Globus pallidus (tissue), 1 donor: ENCODE results near the gene ARHGEF17.

ENCODE experiments used
- DNase-seq: peaks from one replicate; pipeline ENCODE4 v3.0.0-alpha.2; 2015; ENCODE audit warnings: low spot score

ARHGEF17 gene

DNA sequence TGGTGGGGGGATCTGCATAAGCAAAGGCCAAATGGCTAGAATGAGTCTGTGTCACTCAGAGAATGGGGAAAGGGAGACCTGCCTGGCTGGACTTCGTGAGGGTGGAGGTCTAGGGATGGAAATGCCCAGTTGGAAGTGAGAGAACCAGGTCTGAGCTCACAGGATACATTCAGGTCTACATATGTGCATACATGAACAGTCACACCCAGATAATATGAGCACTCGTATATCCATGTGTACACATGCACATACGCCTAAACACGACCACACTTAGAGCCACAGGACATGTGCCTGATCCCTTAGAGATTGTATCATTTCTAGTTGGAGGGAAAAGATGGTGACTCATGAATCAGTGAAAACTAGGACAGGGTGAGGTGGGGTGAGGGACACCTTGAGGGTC lies 47.0 kb downstream of the ARHGEF17 start:
- no peak for DNase-seq

- DNase-seq, result no peak
These were observed 49.1 kb downstream of the ARHGEF17 start for GRCh38 chr11:73356979-73357860.

DNA sequence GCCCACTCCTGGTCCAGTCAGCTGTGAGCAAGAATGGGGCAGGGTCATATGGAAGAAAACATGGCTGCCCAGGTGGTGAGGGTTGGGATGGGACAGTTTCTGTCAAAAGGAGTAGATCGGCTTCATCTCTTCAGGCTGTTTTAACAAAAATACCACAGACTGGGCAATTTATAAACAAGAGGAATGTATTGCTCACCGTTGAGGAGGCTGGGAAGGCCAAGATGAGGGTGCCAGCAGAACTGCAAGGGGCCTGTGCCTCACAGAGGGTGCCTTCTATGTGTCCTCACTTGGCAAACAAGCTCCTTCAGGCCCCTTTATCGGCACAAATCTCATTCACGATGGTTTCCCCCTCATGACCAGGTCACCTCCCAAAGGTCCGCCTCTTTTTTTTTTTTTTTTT lies 50.0 kb downstream of the ARHGEF17 start:
- no peak for DNase-seq

DNA sequence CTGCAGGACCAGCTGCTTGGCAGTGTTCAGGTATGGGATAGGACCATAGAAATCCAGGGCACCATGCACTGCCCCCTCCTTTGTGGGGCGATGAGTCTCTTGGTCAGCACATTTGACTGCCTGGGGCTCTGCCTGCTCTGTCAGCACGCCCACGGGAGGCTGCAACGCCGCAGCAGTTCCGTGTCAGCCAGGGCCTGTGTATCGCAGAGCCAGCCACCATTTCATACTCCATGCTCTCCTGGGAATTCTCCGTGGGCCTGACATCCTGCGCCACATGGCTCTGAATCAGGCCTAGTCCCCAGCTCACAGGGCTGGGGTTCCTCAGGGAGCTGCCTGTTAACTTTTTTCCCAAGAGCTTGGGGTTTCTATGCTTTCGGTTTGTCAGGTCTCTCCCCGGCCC lies 51.3 kb downstream of the ARHGEF17 start:
- no peak for DNase-seq

- peak; percentile 33 for DNase-seq
These were observed 52.1 kb downstream of the ARHGEF17 start for GRCh38 chr11:73359930-73360742.

DNA sequence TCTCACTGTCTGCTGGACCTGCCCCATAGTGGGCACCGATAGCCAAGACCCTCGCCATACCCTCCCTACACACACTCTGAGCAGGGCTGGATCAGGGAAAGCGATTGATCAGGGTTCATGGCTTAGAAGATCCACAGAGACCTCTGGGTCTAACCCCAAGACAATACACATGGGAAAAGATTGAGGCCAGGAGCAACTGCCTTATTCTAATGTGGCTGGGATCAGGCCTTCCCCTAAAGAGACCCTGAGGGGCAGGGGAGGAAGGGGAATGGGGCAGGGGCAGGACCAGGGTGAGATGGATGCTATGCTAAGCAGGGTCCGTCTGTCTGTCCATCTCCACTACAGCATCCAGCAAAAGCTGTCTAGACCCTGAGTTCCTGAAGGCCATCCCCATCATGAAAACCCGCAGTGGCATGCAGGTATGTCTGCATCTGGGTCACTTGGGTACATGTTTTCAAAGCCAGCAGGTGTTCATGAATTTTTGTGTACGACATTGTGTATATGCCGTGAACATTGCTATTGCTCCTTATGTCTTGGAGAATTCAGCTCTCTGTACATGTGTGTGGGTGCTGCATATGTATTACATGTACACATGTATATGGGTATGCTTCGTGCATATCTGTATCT lies 52.8 kb downstream of the ARHGEF17 start:
- DNase-seq, result no peak

DNA sequence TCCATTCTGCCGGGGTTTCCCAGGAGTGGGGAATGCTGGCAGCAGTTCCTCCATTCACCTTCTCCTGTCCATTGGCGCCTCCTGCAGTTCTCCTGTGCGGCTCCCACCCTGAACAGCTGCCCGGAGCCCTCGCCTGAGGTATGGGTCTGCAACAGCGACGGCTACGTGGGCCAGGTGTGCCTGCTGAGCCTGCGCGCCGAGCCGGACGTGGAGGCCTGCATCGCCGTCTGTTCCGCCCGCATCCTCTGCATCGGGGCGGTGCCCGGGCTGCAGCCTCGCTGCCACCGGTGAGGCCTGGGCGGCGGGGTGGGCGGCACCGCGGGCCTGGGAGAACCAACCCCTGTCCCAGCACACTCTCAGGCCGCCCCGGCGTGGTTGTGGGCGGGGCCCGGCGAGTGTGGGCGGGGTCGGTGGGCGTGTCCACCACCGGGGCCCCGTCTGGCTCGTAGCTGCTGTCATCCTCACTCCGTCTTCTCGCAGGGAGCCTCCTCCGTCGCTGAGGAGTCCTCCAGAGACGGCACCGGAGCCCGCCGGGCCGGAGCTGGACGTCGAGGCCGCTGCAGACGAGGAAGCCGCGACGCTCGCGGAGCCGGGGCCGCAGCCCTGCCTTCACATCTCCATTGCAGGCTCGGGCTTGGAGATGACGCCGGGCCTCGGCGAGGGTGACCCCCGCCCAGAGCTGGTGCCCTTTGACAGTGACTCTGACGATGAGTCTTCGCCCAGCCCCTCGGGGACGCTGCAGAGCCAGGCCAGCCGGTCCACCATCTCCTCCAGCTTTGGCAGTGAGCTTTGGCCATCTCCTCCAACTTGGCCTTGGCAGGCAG lies 54.1 kb downstream of the ARHGEF17 start:
- DNase-seq, result no peak

DNA sequence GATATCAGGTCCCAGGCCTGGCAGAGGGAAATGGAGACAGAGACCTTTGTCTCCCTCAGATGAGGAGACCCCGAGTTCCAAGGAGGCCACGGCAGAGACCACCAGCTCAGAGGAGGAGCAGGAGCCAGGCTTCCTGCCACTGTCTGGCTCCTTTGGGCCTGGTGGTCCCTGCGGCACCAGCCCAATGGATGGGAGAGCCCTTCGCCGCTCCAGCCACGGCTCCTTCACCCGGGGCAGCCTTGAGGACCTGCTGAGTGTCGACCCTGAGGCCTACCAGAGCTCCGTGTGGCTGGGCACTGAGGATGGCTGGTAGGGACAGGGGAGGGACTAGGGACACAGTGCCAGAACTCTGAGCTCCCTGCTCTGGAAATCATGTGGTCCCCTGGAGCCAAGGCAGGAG lies 55.1 kb downstream of the ARHGEF17 start:
- no peak for DNase-seq

DNA sequence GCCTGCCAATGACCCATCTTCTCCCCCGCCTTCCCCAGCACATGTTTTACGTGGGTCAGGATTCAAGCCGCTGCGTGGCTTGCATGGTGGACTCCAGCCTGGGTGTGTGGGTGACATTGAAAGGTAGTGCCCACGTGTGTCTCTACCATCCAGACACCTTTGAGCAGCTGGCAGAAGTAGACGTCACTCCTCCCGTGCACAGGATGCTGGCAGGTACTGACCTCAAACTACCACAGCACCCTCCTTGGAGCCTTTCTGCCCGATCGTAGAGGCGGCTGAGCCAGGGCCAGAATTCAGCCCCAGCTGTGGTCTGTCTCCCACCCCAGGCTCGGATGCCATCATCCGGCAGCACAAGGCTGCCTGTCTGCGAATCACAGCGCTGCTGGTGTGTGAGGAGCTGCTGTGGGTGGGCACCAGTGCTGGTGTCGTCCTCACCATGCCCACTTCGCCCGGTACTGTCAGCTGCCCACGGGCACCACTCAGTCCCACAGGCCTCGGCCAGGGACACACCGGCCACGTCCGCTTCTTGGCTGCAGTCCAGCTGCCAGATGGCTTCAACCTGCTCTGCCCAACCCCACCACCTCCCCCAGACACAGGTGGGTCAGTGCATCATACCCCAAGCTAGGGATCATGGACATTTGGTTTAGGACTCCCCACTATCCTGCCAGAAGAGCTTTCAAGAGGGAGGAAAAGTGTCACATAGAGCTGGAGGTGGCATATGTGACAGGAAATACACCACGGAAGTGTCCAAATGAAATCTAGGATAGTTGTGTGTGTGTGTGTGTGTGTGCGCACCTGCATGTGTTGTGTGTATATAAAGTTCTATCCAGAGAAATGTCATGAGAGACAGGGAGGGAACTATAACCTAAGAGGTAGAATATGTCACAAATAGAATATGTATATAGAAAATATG lies 57.5 kb downstream of the ARHGEF17 start:
- no peak for DNase-seq

DNA sequence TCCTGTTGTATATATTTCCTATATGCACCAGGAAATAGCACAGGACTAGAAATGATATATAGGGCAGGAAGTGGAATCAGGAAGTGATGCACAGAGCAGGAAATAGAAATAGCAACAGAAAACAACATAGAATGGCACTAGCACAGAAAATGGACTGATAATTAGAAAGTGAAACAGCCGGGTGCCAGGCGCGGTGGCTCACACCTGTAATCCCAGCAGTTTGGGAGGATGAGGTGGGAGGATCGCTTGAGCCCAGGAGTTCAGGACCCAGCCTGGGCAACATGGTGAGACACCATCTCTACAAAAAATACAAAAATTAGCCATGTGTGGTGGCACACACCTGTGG lies 58.2 kb downstream of the ARHGEF17 start:
- no peak for DNase-seq

GRCh38 chr11:73366953-73367352 lies 58.9 kb downstream of the ARHGEF17 start:
- DNase-seq, result no peak

- no peak for DNase-seq
These were observed 59.5 kb downstream of the ARHGEF17 start for GRCh38 chr11:73367482-73368024.

DNA sequence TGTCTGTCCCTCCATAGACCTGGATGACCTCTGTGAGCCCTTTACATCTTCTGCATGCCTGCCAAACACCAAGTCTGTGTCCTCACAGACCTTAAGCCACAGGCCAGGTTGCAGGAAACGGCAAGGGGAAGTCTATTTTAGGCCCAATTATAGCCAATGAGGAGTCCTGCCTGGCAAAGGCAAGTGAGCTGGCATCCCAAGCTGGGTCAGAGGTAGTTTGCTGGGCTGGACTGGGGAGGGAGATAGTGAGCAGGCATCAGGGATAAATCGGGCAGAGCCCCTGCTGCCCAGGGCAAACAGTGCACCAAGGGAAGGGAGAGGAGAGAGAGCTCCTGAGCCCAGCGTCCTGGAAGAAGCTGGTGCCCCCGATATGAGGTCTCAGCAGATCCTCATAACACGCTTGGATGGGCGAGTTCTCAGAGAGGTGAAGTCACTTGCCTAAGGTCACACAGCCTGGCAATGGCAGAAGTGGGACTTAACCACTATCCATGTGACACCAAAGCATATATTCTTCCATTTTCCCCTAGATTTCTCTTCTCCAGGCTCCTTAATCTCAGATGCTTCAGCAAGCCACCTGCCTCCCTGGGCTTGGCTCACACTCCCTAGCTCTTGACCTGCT lies 64.4 kb downstream of the ARHGEF17 start:
- DNase-seq, result no peak

DNA sequence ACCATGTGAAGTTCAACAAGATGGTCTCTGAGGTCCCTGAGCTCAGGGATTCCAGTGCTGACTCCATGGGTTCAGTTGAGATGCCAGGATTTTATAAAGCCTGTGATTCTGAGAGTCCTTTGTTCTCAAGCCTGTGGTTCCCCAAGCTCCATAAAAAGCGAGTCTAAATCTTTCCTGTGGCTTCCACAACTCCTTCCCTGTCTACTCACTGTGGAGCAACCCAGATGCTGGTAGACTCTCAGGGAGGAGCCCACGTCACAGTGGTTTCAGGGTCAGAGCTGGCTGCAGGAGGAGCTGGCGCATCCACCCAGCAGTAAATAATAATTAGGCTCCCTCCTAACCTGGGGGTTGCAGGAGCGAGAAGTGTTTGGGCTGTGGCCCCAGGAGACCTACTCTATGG lies 66.1 kb downstream of the ARHGEF17 start:
- peak; percentile 37 for DNase-seq

GRCh38 chr11:73375830-73376159 lies 67.7 kb downstream of the ARHGEF17 start:
- DNase-seq, result no peak

- peak; percentile 89 for DNase-seq
These were observed 68.2 kb downstream of the ARHGEF17 start, which contains the start of gene RELT for GRCh38 chr11:73376160-73376802. Gene RELT, plus strand, starts transcription at chr11:73376399. Its CDS starts 12,738 bp downstream, at chr11:73389137.

DNA sequence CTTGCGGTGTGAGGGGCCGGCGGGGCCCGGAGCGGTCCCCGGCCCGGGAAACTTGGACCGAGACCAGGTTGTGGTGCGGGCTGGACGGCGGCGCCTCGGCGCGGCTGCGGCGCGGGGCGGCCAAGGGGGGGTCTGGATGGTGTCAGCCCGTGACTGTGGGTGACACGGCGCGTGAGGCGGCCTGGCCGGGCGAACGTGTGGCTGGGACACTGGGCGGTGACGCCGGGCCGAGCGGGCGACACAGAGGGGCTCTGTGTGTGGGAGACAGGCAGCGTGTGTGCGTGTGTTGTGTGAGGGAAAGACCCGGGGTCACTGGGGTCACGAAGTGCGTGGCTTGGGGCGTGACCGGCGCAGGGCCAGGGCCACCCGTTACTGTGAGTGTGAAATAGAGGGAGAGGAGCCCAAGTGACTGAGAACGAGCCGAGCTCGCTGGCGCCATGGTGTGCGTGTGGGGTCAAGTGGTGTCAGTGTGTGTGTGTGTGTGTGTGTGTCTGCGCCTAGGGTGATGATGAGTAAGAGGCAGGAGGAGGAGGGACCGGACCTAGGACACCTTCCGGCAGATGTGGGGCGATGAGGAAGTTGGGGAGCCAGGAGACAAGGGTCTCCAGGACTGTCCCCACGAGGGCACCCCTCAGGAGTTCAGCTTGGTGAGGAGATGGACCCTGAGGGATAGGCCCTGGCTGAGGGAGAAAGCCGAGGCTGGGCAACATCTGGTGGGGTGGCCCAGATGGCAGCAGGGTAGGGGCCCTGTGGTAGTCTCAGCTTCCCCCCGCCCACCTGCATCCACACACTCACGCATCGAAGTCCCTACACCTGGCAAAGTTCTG lies 68.9 kb downstream of the ARHGEF17 start:
- DNase-seq, result peak; percentile 57

DNA sequence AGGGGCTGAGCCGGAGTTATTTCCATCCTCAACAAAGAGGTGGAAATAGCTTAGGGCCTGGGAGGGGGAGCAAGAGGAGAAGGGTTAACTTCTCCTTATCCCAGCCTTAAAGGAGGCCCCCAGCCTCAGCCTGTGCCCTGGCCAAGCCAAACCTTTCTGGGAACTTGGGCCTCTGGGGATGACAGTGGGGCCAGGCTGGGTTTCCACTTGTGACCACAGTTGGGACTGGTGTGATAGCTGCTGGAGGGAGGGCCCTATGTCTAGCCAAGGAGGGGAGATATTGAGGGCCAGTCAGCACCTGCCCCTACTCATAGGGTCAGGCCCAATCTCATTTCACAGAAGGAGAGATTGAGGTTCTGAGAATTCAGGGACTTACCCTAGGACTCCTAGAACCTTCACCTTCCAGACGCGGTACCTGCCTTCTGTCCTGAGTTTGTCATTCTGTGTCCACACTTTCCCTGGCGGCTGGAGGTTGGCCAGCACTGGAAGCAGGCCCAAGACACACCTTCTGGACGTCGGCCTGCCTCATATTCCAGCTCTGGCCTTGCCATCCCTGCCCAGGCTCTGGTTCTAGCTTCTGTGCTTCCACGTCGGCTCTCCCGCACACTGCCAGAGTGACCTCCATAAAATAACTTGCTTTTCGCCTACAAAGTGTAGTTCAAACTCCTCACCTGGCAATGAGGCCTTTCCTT lies 71.3 kb downstream of the ARHGEF17 start:
- no peak for DNase-seq
